Immature natural killer cell (primary cell): ENCODE measurements around the gene SLC8A3. TPM values are rescaled to one million over a fixed set of nuclear protein-coding genes. Genes with fewer than 3 reads are reported as not detected.

ENCODE experiments used
- DNase-seq, 3 donors: peaks; one replicate each; pipeline ENCODE4 v3.0.0; 2022; ENCODE audit warnings: mixed read lengths in 1 of 3
- H3K27ac Mint-ChIP-seq, 6 donors: one replicate each; pipeline ENCODE4 v1.8.0; 2020; ENCODE audit warnings: mixed read lengths in 6 of 6, mild to moderate bottlenecking in 5 of 6, inconsistent platforms in 4 of 6, moderate library complexity in 3 of 6
- H3K27me3 Mint-ChIP-seq, 3 donors: one replicate each; pipeline ENCODE4 v1.8.0; 2020 to 2021; ENCODE audit warnings: low read depth in 3 of 3, mild to moderate bottlenecking in 3 of 3, mixed read lengths in 3 of 3, moderate library complexity in 3 of 3, inconsistent platforms in 1 of 3
- H3K36me3 Mint-ChIP-seq, 3 donors: one replicate each; pipeline ENCODE4 v1.8.0; 2020; ENCODE audit warnings: mixed read lengths in 3 of 3, inconsistent platforms in 2 of 3, mild to moderate bottlenecking in 2 of 3
- H3K4me1 Mint-ChIP-seq, 2 donors: one replicate each; pipeline ENCODE4 v1.8.0; 2020; ENCODE audit warnings: inconsistent platforms in 2 of 2, mild to moderate bottlenecking in 2 of 2, mixed read lengths in 2 of 2, moderate library complexity in 1 of 2
- H3K4me3 Mint-ChIP-seq, 5 donors: one replicate each; pipeline ENCODE4 v1.8.0; 2020; ENCODE audit warnings: mild to moderate bottlenecking in 5 of 5, mixed read lengths in 5 of 5, inconsistent platforms in 3 of 5, moderate library complexity in 3 of 5
- H3K9me3 Mint-ChIP-seq, 6 donors: one replicate each; pipeline ENCODE4 v1.8.0; 2020; ENCODE audit warnings: mild to moderate bottlenecking in 6 of 6, mixed read lengths in 6 of 6, inconsistent platforms in 4 of 6, moderate library complexity in 3 of 6
- polyA plus RNA-seq, 3 donors: library from polyadenylated mRNA; unstranded; fragments of 300-500 nt; fragmentation: Illumina TruSeq; gene quantifications; one replicate each; pipeline ENCODE4 v1.2.3, GENCODE V29; 2021

Gene SLC8A3
- polyA plus RNA-seq, 3 donors from 2014 or later = 0.21 TPM; not detected in 2

DNA sequence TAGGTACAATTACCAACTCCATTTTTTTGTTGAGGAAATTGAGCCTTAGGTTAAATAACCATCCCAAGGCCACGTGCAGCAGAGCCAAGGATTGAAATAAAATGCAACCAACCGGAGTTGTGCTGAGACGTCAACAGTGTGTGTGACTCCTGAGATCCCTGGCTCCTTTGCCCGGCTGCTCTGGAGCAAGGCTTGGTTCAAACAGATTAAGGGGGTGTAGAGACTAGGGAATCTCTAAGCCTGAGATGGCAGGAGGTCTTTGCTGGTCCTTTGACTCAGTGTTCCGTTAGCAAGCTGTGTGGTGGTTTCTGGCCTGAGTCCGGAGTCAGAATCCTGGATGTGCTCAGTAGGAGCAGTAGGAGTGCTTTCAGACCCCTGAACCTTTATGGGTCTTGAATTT is 1.4 kb upstream of the SLC8A3 start:
- no peak for DNase-seq
- H3K36me3 Mint-ChIP-seq = no peaks in the 10 kb centered on the region
- H3K9me3 Mint-ChIP-seq = peaks cover 0 to 7% (median 0%) of the 10 kb centered on the region in 6 donors
- no peak overlapping the region for H3K27ac Mint-ChIP-seq
- peaks cover 14 to 19% (median 19%) of the 10 kb centered on the region in 3 donors for H3K27me3 Mint-ChIP-seq
- H3K4me3 Mint-ChIP-seq = peak overlapping the region in 2 of 5 donors; percentile 52 to 58
- H3K4me1 Mint-ChIP-seq = peaks cover 24 to 32% of the 10 kb centered on the region in 2 donors

DNA sequence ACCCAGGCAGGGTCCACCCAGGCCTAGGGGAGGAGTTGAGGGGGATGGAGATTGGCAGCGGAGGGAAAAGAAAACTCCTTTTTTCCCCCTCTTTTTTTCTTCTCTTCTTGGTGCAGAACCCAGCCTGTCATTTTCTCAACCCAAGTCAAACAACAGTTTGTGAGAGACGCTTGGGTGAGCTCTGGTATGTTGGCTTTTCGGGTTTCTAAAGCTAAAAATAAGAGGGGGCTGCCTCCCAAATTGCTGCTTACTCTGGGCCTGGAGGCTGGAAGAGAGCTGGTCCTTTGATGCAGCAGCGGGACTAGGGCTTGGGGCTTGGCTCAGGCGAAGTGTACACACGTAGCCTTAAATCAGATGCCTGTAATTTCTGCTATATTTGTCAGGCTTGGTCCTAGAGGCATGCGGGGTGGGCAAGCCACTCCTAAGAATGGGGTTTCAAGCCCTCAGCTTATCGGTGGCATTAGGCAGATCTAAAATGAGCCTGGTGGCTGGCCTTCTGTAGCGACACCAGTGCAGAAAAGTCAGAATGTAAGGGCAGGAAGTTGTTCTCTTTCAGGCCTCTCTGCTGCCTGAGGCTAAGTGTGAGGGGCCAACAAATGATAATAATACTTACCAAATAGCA is 816 bp upstream of the SLC8A3 start:
- Mint-ChIP-seq H3K4me3 (peak overlapping the region in 4 of 5 donors; percentile 13 to 58 (median 47)), H3K4me1 (peaks cover 24 to 32% of the 10 kb centered on the region in 2 donors), H3K27ac (no peak overlapping the region), H3K36me3 (no peaks in the 10 kb centered on the region), H3K27me3 (peaks cover 14 to 23% (median 18%) of the 10 kb centered on the region in 3 donors), H3K9me3 (peaks cover 0 to 2% (median 0%) of the 10 kb centered on the region in 6 donors)
- no peak for DNase-seq

DNA sequence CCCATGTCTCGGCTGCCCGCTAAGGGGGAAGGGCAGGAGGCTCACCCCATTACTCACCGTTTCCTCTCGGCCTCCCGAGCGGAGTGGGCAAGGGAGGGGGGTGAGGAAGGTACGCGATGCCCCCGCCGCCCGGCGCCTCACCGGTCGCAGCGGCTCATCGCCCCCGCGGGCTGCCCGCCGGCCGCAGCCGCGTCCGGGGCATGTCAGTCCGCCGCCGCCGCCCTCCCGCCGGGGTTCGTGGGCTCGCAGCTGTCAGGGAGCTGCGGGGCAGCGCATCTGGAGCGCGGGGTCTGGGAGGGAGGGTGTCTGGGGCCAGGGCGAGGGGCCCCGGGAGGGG is 461 bp downstream of the SLC8A3 start:
- DNase-seq = peak in 2 of 3 donors; percentile 4
- Mint-ChIP-seq H3K27me3 (peaks cover 14 to 22% (median 14%) of the 10 kb centered on the region in 3 donors), H3K36me3 (no peaks in the 10 kb centered on the region), H3K4me3 (peak overlapping the region; percentile 75 to 90 (median 85)), H3K9me3 (peaks cover 0 to 2% (median 0%) of the 10 kb centered on the region in 6 donors), H3K27ac (no peak overlapping the region), H3K4me1 (peaks cover 24 to 32% of the 10 kb centered on the region in 2 donors)

DNA sequence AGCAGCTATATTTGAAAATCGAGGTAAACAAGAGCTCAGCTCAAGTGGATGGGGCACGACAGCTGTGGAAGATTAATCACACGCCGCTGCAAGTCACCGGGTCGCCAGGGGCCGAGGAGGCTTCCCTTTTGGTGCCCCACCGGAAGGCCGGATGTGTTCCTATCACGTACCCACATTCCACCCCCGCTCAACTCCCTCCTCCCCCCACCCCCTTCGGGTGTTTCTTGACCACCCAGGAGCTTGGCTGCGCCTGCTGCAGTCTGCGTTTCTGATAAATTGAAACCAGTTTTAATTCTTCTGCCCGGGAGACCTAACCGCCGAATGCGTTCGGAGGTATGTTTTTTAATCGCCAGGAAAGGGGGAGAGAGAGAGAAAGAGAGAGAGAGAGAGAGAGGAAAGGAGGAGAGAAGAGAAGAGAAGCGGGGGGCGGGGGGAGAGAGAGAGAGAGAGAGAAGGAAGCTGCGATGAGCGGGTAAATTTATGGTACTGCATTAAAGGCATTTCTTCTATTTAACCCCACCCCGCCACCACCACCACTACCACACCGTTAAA is 1.8 kb downstream of the SLC8A3 start:
- peaks cover 0 to 2% (median 0%) of the 10 kb centered on the region in 6 donors for H3K9me3 Mint-ChIP-seq
- no peaks in the 10 kb centered on the region for H3K36me3 Mint-ChIP-seq
- no peak overlapping the region for H3K27ac Mint-ChIP-seq
- H3K27me3 Mint-ChIP-seq = peaks cover 14 to 20% (median 14%) of the 10 kb centered on the region in 3 donors
- H3K4me1 Mint-ChIP-seq = peaks cover 24 to 32% of the 10 kb centered on the region in 2 donors
- peak overlapping the region; percentile 75 to 90 (median 85) for H3K4me3 Mint-ChIP-seq
- no peak for DNase-seq

DNA sequence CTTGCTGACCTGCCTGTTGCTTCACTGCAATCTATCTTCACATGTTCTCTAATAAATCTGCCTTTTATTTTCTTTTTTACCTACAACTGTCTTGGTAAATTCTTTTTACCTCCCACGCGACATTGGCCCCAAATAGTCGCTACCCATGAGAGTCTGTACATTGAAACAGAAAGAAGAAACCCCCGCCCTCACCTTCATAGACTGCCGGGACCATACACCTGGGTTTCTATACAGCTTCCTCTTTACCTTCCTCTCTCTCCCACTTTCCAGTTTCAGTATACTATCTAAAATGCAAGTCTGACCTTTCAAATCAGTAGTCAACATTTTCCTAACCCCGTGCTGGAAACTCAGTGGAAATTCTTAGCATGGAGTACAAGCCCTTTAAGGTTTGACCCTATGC is 4.8 kb downstream of the SLC8A3 start:
- H3K4me3 Mint-ChIP-seq = no peak overlapping the region
- H3K27me3 Mint-ChIP-seq = peaks cover 3 to 15% (median 11%) of the 10 kb centered on the region in 3 donors
- no peak overlapping the region for H3K27ac Mint-ChIP-seq
- no peak for DNase-seq
- no peaks in the 10 kb centered on the region for H3K36me3 Mint-ChIP-seq
- peaks cover 0 to 2% (median 0%) of the 10 kb centered on the region in 6 donors for H3K9me3 Mint-ChIP-seq
- peaks cover 20 to 23% of the 10 kb centered on the region in 2 donors for H3K4me1 Mint-ChIP-seq

DNA sequence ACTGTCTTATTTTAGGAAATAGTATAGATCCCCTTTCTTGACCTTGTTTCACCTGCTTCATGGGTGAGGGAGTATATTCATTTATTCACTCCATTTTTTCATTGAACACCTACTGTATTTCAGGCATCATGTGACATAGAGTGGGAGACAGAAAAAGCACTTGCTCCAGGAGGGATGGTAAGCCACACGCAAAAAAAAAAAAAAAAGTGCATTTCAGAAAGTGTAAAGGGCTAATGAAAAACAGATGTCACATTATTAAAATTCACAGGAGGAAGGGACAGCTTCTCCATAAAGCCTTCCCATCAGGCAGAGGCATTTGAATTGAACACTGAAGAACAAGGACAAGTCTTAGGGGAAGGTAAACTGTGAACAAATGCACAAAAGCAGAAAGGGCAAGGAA is 7.5 kb downstream of the SLC8A3 start:
- no peaks in the 10 kb centered on the region for H3K36me3 Mint-ChIP-seq
- no peak overlapping the region for H3K4me3 Mint-ChIP-seq
- peaks cover 0 to 2% (median 0%) of the 10 kb centered on the region in 6 donors for H3K9me3 Mint-ChIP-seq
- no peak for DNase-seq
- H3K4me1 Mint-ChIP-seq = peaks cover 0 to 2% of the 10 kb centered on the region in 2 donors
- peaks cover 3 to 13% (median 4%) of the 10 kb centered on the region in 3 donors for H3K27me3 Mint-ChIP-seq
- H3K27ac Mint-ChIP-seq = no peak overlapping the region

DNA sequence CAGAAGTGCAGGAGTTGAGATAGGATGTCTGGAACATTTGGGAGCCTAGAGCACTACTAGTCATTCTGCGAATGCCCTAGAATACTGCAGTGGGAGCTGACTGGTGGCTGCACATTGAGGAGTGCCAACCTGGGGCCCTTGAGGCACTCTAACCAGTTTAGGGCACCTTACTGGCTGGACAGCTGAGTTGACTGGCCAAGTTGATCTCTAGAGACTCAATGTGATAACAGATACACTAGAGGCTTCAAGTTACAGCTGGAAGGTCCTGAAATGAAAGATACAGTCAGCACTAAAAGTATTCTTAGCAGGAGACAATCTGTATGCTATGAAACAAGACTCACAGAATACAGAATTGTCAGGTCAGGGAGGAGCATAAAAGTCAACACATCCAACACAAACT is 8.0 kb downstream of the SLC8A3 start:
- no peak overlapping the region for H3K4me3 Mint-ChIP-seq
- H3K4me1 Mint-ChIP-seq = no peaks in the 10 kb centered on the region
- no peaks in the 10 kb centered on the region for H3K36me3 Mint-ChIP-seq
- DNase-seq = no peak
- peaks cover 0 to 10% (median 4%) of the 10 kb centered on the region in 3 donors for H3K27me3 Mint-ChIP-seq
- no peak overlapping the region for H3K27ac Mint-ChIP-seq
- H3K9me3 Mint-ChIP-seq = peaks cover 0 to 2% (median 0%) of the 10 kb centered on the region in 6 donors

DNA sequence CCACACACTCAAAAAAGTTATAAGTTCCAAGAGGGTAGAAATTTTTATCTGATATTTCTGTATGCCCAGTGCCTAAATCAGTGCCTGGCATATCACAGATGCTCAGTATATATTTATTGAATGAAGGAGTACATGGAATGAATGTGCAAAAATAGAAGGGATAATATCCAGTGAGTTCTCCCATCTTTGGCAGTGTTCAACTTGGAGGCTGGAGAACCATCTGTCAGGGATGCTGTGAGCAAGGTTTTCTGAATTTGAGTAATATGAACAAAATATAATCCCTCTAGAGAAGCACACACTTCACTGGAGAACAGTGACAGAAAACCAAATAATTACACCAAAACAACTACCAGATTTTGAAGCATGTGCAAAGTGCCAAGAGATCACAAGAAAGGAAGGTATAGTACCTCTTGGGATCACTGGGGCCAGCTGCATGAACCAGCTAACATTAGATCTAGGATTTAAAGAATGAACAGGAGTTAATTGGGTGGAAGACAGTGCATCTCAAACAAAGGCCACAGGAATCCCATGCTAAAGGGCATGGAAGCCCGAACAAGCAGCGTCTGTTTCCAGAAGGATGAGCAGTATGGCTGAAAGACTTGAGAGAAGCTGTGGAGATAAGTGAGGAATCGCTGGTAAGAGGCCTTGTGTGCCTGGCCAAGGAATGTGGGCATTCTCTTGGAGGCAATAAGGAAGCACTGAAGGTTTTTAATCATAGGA is 11.5 kb downstream of the SLC8A3 start:
- no peak overlapping the region for H3K4me3 Mint-ChIP-seq
- peaks cover 0 to 1% (median 0%) of the 10 kb centered on the region in 6 donors for H3K9me3 Mint-ChIP-seq
- DNase-seq = no peak
- H3K27me3 Mint-ChIP-seq = peaks cover 0 to 7% (median 5%) of the 10 kb centered on the region in 3 donors
- no peak overlapping the region for H3K27ac Mint-ChIP-seq
- H3K36me3 Mint-ChIP-seq = no peaks in the 10 kb centered on the region
- no peaks in the 10 kb centered on the region for H3K4me1 Mint-ChIP-seq

DNA sequence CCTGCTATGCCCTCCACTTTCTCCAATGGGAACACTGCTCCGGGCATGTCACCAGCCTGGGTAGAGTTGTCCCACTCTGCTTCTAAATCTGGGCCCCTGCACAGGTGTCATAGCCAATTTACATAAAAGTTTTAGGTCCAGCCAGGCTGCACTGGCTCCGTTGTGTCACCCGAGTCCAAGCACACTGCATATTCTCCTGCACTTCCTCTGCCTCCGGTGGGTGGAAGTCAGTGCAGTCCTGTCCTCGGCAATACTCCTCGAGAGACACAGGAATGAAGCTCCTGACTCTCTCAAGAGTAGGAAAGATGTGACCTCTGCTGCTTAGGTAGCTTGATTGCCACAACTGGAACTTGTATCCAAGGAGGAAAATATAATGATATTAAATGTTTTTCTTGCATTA is 15.2 kb downstream of the SLC8A3 start:
- Mint-ChIP-seq H3K9me3 (peaks cover 0 to 1% (median 0%) of the 10 kb centered on the region in 6 donors), H3K27ac (no peak overlapping the region), H3K36me3 (no peaks in the 10 kb centered on the region), H3K27me3 (peaks cover 0 to 9% (median 8%) of the 10 kb centered on the region in 3 donors), H3K4me3 (no peak overlapping the region), H3K4me1 (no peaks in the 10 kb centered on the region)
- DNase-seq = no peak

DNA sequence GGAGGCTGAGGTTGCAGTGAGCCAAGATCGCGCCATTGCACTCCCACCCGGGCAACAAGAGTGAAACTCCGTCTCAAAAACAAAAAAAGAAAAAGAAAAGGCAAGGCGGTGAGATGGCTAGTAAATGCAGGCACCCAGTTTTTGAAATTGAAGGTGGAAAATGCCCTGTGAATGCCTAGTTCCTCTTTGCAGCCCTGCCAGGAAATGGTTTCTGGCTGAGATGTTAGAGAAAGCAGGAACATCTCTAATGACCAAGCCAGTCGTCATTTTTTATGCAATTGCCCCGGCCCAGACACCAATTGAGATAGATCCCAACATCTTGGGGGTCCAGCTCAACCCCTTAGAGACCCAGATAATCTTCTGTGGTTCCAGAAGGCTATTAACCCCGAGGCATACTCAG is 17.0 kb downstream of the SLC8A3 start:
- Mint-ChIP-seq H3K4me1 (no peaks in the 10 kb centered on the region), H3K9me3 (peaks cover 0 to 1% (median 0%) of the 10 kb centered on the region in 6 donors), H3K27me3 (peaks cover 0 to 11% (median 11%) of the 10 kb centered on the region in 3 donors), H3K27ac (no peak overlapping the region), H3K4me3 (no peak overlapping the region), H3K36me3 (no peaks in the 10 kb centered on the region)
- no peak for DNase-seq

DNA sequence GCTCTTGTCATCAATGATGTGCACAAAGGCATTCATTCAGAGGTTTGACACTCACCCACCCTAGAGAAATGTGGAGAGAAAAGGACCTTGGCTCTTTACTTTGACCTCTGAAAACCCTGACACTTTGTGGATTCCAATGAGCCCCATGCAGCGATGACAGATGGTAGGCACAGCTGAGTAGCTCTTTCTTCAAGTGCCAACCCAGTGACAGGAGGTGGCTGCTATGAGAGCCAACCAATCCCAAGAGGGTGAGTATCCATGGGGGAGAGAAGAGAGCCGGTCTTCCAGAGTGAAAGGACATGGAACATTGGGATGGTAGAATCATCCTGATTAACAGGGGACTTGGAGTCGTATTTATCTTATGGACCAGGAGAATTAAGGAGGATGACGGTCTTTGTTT is 17.8 kb downstream of the SLC8A3 start:
- no peak overlapping the region for H3K4me3 Mint-ChIP-seq
- H3K9me3 Mint-ChIP-seq = peaks cover 0 to 1% (median 0%) of the 10 kb centered on the region in 6 donors
- DNase-seq = no peak
- no peak overlapping the region for H3K27ac Mint-ChIP-seq
- H3K4me1 Mint-ChIP-seq = no peaks in the 10 kb centered on the region
- no peaks in the 10 kb centered on the region for H3K36me3 Mint-ChIP-seq
- H3K27me3 Mint-ChIP-seq = peaks cover 0 to 11% (median 11%) of the 10 kb centered on the region in 3 donors

DNA sequence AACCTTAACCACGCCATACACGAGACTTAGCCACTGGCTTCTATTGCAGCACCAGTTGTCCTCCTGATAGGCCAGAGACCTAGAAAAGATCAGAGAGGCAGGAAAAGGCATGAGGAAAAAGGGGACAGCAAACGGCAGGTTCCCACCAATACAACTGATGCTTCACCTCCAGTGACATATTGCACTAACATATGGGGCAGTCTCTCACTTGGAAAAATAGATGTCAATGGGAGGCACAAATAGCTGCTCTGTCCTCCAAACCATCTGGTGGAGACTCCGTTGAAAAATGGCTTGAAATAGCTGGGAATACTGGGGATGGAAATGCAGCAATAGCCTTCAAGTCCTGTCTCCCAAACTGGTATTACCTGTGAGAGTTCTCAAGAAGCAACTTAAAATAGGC is 20.3 kb downstream of the SLC8A3 start:
- no peaks in the 10 kb centered on the region for H3K4me1 Mint-ChIP-seq
- no peaks in the 10 kb centered on the region for H3K36me3 Mint-ChIP-seq
- peaks cover 0 to 1% (median 0%) of the 10 kb centered on the region in 6 donors for H3K9me3 Mint-ChIP-seq
- no peak overlapping the region for H3K4me3 Mint-ChIP-seq
- peaks cover 0 to 11% (median 6%) of the 10 kb centered on the region in 3 donors for H3K27me3 Mint-ChIP-seq
- no peak overlapping the region for H3K27ac Mint-ChIP-seq
- DNase-seq = no peak

DNA sequence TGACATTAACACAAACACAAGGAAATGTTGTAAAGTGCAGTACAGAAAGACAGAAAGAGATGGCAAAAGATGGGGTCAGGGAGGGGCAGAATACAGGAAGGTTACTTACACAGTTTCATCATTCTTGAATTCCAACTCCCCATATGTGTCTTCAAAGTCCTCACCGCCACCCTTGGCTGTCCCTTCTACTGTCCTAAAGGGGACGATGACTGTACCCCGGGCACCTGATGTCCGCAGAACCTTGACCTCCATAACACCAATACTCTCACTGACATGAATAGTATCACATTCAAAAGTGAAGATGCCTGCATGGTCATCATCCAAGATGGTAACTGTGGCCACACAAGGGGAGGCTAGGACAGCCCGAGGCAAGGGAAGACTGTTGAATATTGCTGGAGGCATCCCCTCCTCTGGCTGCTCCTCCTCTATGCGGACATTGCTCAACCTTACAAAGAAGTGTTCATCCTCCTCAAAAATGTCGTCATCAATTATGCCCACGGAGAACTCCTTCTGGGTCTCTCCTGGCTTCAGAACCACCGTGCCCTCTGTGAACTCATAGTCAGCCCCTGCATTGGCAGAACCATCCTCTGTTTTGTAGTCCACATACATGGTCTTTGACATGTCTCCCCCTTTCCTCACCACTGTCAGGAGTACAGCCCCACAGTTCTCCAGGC is 22.1 kb downstream of the SLC8A3 start:
- no peaks in the 10 kb centered on the region for H3K36me3 Mint-ChIP-seq
- no peaks in the 10 kb centered on the region for H3K9me3 Mint-ChIP-seq
- H3K4me1 Mint-ChIP-seq = no peaks in the 10 kb centered on the region
- peaks cover 0 to 9% (median 6%) of the 10 kb centered on the region in 3 donors for H3K27me3 Mint-ChIP-seq
- H3K27ac Mint-ChIP-seq = no peak overlapping the region
- no peak overlapping the region for H3K4me3 Mint-ChIP-seq
- no peak for DNase-seq

DNA sequence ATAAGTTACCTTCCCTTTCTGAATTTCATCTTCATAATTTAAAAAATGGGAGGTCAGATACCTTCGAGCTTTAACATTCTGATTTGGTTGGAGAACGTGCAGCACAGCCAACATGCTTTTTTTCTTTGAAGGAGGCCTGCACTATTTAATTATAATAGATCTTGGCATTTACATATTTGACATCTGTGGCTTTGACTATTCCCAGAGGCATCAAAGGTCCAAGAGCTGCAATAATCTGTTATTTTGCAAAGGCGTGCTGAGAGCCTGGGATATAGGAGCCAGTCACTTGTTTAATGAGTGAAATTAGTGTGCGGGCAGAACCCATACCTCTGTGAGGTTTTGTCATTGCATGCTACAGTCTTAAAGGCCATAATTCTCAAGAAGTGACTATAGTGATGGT is 26.4 kb downstream of the SLC8A3 start:
- Mint-ChIP-seq H3K27me3 (peaks cover 0 to 6% (median 0%) of the 10 kb centered on the region in 3 donors), H3K27ac (no peak overlapping the region), H3K4me1 (no peaks in the 10 kb centered on the region), H3K4me3 (no peak overlapping the region), H3K9me3 (no peaks in the 10 kb centered on the region), H3K36me3 (no peaks in the 10 kb centered on the region)
- no peak for DNase-seq
